SU-DHL-6 (cell line): ENCODE results near the gene MAG.

Experiments
- CTCF ChIP-seq: fragments of 200-600 bp; sonication (generic); IDR thresholded peaks from one replicate; pipeline ENCODE4 v1.5.1; 2017; ENCODE audit warnings: antibody characterized with exemption, mild to moderate bottlenecking, low read length, moderate library complexity; ENCODE audit not compliant: insufficient read depth, poor library complexity, severe bottlenecking
- EZH2phosphoT487 ChIP-seq: fragments of 200-600 bp; sonication (generic), shearing (Covaris generic); conservative IDR thresholded peaks from 2 replicates; pipeline ENCODE4 v1.6.1; 2018; ENCODE audit warnings: mild to moderate bottlenecking, antibody characterized with exemption, low read length, moderate library complexity, mixed read lengths

- TF ChIP-seq CTCF (no peak), EZH2phosphoT487 (no peak)
Observed at GRCh38 chr19:35310811-35311465, 19.0 kb downstream of the MAG start.
